ENCODE data around the gene SORCS3.
A peak's percentile ranks its signal among the peaks of the same experiment; 100 is the strongest.

The SORCS3 gene

DNA sequence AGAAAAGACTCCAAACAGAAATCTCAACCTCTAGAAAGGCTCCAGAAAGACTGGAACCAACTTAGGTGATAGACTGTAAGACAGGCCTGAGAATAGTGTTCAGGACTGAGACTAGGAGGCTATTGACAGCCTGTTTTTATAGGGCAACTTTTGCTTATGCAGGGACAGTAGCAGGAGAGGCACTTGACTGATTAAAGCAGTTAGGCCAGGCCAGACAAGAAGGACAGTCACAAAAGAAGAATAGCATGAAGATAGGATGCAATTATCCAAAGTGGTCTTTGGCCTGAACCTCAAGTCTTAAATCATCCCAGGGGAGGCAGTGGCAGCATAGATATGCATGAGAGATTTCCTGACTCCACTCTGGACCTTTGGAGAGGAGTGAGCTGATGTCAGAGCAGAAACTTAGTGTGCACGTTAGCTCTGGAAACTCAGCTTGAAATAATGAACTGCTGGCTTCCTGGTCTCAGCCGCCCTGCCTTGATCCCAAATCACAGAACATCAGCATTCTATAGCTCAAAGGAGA is 290.6 kb downstream of the SORCS3 start:
- ChIA-PET POLR2A (no interaction called here), CTCF (no interaction called here)
- TF ChIP-seq CTCF (IDR thresholded peaks at IDR 0.05; ENCODE audit: insufficient read depth, low read length, missing control alignments): no peak
- no peak for DNase-seq (ENCODE audit: low read depth, low spot score)
- no peak overlapping the region for H3K4me3 ChIP-seq (ENCODE audit: low read depth, low read length)

- TF ChIP-seq CTCF (IDR thresholded peaks at IDR 0.05; ENCODE audit: insufficient read depth, low read length, missing control alignments): no peak
- POLR2A ChIA-PET: no interaction called here
- no peak overlapping the region for H3K4me3 ChIP-seq (ENCODE audit: low read depth, low read length)
- DNase-seq (ENCODE audit: low read depth, low spot score): no peak
- CTCF ChIA-PET: no interaction called here
Measured at GRCh38 chr10:104935656-104936055, 294.6 kb downstream of the SORCS3 start.

- H3K4me3 ChIP-seq (ENCODE audit: low read depth, low read length): no peak overlapping the region
- POLR2A ChIA-PET: no interaction called here
- TF ChIP-seq CTCF (IDR thresholded peaks at IDR 0.05; ENCODE audit: insufficient read depth, low read length, missing control alignments): no peak
- CTCF ChIA-PET: no interaction called here
- DNase-seq (ENCODE audit: low read depth, low spot score): peak; percentile 1
Measured at GRCh38 chr10:104937567-104937966, 296.5 kb downstream of the SORCS3 start.

DNA sequence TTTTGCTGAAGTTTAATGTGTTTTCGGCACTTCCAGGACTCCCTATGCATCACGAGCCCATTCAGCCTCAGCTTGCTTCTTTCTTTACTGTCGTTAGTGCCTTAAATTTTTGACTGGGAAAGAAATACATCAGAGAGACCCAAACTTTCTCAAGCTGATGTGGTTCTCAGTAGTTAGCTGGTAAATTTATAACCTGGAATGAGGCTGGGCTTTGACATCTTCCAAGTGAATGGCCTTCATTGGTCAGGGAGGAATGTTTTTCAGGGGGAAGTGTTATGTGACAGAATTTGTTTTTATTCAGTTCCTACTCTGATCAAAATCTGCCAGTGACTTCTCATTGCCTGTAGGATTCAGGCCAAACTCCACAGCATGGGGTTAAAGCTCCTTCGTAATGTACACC is 296.9 kb downstream of the SORCS3 start:
- DNase-seq (ENCODE audit: low read depth, low spot score): no peak
- H3K4me3 ChIP-seq (ENCODE audit: low read depth, low read length): no peak overlapping the region
- no peak for TF ChIP-seq CTCF (IDR thresholded peaks at IDR 0.05; ENCODE audit: insufficient read depth, low read length, missing control alignments)
- CTCF ChIA-PET: no interaction called here
- POLR2A ChIA-PET: no interaction called here

GRCh38 chr10:104941662-104942061 is 300.6 kb downstream of the SORCS3 start:
- DNase-seq (ENCODE audit: low read depth, low spot score): no peak
- no peak overlapping the region for H3K4me3 ChIP-seq (ENCODE audit: low read depth, low read length)
- ChIA-PET CTCF (no interaction called here), POLR2A (no interaction called here)
- TF ChIP-seq CTCF (IDR thresholded peaks at IDR 0.05; ENCODE audit: insufficient read depth, low read length, missing control alignments): no peak

- ChIA-PET POLR2A (no interaction called here), CTCF (no interaction called here)
- no peak for DNase-seq (ENCODE audit: low read depth, low spot score)
- no peak for TF ChIP-seq CTCF (IDR thresholded peaks at IDR 0.05; ENCODE audit: insufficient read depth, low read length, missing control alignments)
- no peak overlapping the region for H3K4me3 ChIP-seq (ENCODE audit: low read depth, low read length)
Measured at GRCh38 chr10:104947314-104947713, 306.2 kb downstream of the SORCS3 start.

Measured in AG04449 (cell line).